AG09319 (cell line): ENCODE results near the gene DACT1.

ENCODE experiments used
- DNase-seq: peaks from one replicate; pipeline ENCODE4 v3.0.0-alpha.2; 2010; ENCODE audit warnings: low read depth; ENCODE audit errors: extremely low read depth
- TF ChIP-seq, protein P1 (sequence below): IDR thresholded peaks from 2 replicates; pipeline ENCODE4 v1.5.1; 2011; ENCODE audit warnings: low read depth, mild to moderate bottlenecking, inconsistent platforms, low read length, moderate library complexity

DACT1 gene

DNA sequence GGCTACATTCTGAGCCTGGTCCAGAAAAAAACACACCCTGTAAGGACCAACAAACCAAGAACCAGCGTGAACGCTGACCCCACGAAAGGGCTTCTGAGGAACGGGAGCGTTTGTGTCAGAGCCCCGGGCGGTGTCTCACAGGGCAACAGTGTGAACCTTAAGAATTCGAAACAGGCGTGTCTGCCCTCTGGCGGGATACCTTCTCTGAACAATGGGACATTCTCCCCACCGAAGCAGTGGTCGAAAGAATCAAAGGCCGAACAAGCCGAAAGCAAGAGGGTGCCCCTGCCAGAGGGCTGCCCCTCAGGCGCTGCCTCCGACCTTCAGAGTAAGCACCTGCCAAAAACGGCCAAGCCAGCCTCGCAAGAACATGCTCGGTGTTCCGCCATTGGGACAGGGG, 7.9 kb downstream of the DACT1 start:
- TF ChIP-seq, protein P1, sequence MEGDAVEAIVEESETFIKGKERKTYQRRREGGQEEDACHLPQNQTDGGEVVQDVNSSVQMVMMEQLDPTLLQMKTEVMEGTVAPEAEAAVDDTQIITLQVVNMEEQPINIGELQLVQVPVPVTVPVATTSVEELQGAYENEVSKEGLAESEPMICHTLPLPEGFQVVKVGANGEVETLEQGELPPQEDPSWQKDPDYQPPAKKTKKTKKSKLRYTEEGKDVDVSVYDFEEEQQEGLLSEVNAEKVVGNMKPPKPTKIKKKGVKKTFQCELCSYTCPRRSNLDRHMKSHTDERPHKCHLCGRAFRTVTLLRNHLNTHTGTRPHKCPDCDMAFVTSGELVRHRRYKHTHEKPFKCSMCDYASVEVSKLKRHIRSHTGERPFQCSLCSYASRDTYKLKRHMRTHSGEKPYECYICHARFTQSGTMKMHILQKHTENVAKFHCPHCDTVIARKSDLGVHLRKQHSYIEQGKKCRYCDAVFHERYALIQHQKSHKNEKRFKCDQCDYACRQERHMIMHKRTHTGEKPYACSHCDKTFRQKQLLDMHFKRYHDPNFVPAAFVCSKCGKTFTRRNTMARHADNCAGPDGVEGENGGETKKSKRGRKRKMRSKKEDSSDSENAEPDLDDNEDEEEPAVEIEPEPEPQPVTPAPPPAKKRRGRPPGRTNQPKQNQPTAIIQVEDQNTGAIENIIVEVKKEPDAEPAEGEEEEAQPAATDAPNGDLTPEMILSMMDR = no peak
- DNase-seq = no peak

- DNase-seq = no peak
- TF ChIP-seq, protein P1 = no peak
Measured at GRCh38 chr14:58646479-58646878, 8.7 kb downstream of the DACT1 start.

DNA sequence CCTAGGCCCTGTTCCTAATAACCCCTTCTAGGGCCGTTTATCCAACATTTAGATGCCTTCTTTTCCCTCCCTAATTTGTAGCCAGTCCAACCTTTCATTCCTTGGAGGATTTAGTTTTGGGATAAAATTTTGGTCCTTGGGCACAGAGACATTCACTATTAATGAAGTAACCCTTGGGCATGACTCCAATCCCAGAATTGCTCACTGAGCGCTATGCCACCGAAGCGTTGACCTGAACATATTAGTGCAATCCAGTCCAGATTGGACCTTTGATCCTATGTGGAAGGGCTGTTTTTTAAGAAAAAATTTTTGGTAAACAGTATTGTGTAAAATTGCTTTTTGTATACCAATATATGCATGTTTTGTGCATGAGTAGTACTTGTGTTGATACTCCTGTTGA, 10.0 kb downstream of the DACT1 start:
- DNase-seq = no peak
- TF ChIP-seq, protein P1 = no peak

GRCh38 chr14:58650857-58651256, 13.1 kb downstream of the DACT1 start:
- TF ChIP-seq, protein P1 = no peak
- DNase-seq = no peak

- TF ChIP-seq, protein P1 = no peak
Measured at GRCh38 chr14:58656671-58657411, 19.1 kb downstream of the DACT1 start.

GRCh38 chr14:58659061-58659460, 21.3 kb downstream of the DACT1 start:
- TF ChIP-seq, protein P1 = no peak

More at GRCh38 chr14:58656671-58657411, 19.1 kb downstream of the DACT1 start:
- no peak for DNase-seq

GRCh38 chr14:58659846-58660245, 22.1 kb downstream of the DACT1 start:
- no peak for DNase-seq
- TF ChIP-seq, protein P1 = no peak

More at GRCh38 chr14:58659061-58659460, 21.3 kb downstream of the DACT1 start:
- no peak for DNase-seq
